ENCODE measurements around the gene CKAP5. TPM values are rescaled to one million over a fixed set of nuclear protein-coding genes. Genes with fewer than 3 reads are reported as not detected.

The CKAP5 gene
- total RNA-seq, 1 experiment from 2014 or later: 190 TPM

- H3T11ph ChIP-seq (ENCODE audit: low read length): no peak overlapping the region
- no peak overlapping the region for H2BK15ac ChIP-seq (ENCODE audit: low read depth, low read length)
- no peak overlapping the region for H2BK12ac ChIP-seq (ENCODE audit: insufficient read length, low read depth, low read length)
- Mint-ChIP-seq H3K27me3 (ENCODE audit: low read depth) (no peaks in the 10 kb centered on the region; the same call in 1 of the 2 replicates), H3K36me3 (ENCODE audit: insufficient read depth in 1 of 3, low read depth in 3 of 3) (no peaks in the 10 kb centered on the region), H3K4me1 (peaks cover 9 to 18% of the 10 kb centered on the region in 2 experiments), H3K9me3 (no peaks in the 10 kb centered on the region), H3K27ac (no peak overlapping the region; a peak in 1 of 7 replicates), H3K4me3 (no peak overlapping the region)
- H3K4me1 ChIP-seq (ENCODE audit: insufficient read depth, low read length): 0 out of 2 replicates have a peak, but pooled peaks cover 3% of the 10 kb centered on the region
- H3K9me3 ChIP-seq (ENCODE audit: control insufficient read depth, low read depth, low read length): no peaks in the 10 kb centered on the region
- H2AK5ac ChIP-seq (ENCODE audit: insufficient read length, low read length): no peak overlapping the region
- H3K27ac ChIP-seq (ENCODE audit: insufficient read length, low read depth, low read length): no peak overlapping the region
- H3K4ac ChIP-seq (ENCODE audit: low read depth, low read length): no peak overlapping the region
- H3K79me1 ChIP-seq (ENCODE audit: insufficient read depth, low read depth, low read length, poor library complexity, severe bottlenecking): no peaks in the 10 kb centered on the region
- no CpG with 5 or more reads among the region's 6 CpGs for WGBS (ENCODE audit: extremely low coverage, insufficient read length, low lambda C conversion rate)
- no peak overlapping the region for H3K14ac ChIP-seq (ENCODE audit: insufficient read depth, low read length)
- H3K79me2 ChIP-seq (ENCODE audit: insufficient read depth, low read length): no peaks in the 10 kb centered on the region
- DNase-seq: no peak
- H2AFZ ChIP-seq (ENCODE audit: low read length): no peak overlapping the region
- H3K23ac ChIP-seq (ENCODE audit: insufficient read length, low read depth, low read length): no peak overlapping the region
- no peaks in the 10 kb centered on the region for H4K20me1 ChIP-seq (ENCODE audit: control insufficient read depth, insufficient read depth, insufficient read length)
- no peak overlapping the region for H4K91ac ChIP-seq (ENCODE audit: insufficient read length, low read depth, low read length)
- H3K56ac ChIP-seq (ENCODE audit: insufficient read length, low read depth, low read length): no peak overlapping the region
- no peaks in the 10 kb centered on the region for H3K27me3 ChIP-seq (ENCODE audit: insufficient read depth, low read length)
- H3K4me2 ChIP-seq (ENCODE audit: insufficient read depth, insufficient read length, low read length): no peak overlapping the region
- no peak overlapping the region for H4K5ac ChIP-seq (ENCODE audit: insufficient read length, low read depth, low read length)
- H2BK20ac ChIP-seq (ENCODE audit: low read depth, low read length, poor library complexity, severe bottlenecking): no peak overlapping the region
- TF ChIP-seq CTCF (conservative IDR thresholded peaks at IDR 0.05): no peak
- H2BK120ac ChIP-seq (ENCODE audit: low read depth, low read length, poor library complexity, severe bottlenecking): no peak overlapping the region
- H4K8ac ChIP-seq (replicated peaks; ENCODE audit: insufficient read length, low read depth, low read length): no peak overlapping the region
- H2BK5ac ChIP-seq (ENCODE audit: insufficient read length, low read length): no peak overlapping the region
- no peak overlapping the region for H3K9ac ChIP-seq (ENCODE audit: extremely low read depth, insufficient read length, low read length)
- H3K23me2 ChIP-seq (ENCODE audit: insufficient read length, low read depth, low read length, poor library complexity, severe bottlenecking): no peaks in the 10 kb centered on the region
- H3K18ac ChIP-seq (ENCODE audit: insufficient read length, low read depth, low read length): no peak overlapping the region
These were observed 124.8 kb downstream of the CKAP5 start for GRCh38 chr11:46721286-46721685.
